ENCODE measurements around the gene LTB4R2.

- TF ChIP-seq CTCF (IDR thresholded peaks at IDR 0.05) (no peak), EP300 (IDR thresholded peaks at IDR 0.05) (no peak), POLR2A (IDR thresholded peaks at IDR 0.05) (no peak), POLR2AphosphoS5 (IDR thresholded peaks at IDR 0.05) (no peak)
Observed at GRCh38 chr14:24361326-24361725, 51.4 kb downstream of the LTB4R2 start.

Data from suprapubic skin (tissue), 4 donors.